ENCODE results near the gene DPEP1.

Gene DPEP1

GRCh38 chr16:89598199-89598598 is 15.2 kb upstream of the DPEP1 start:
- no peak for DNase-seq (ENCODE audit: low read depth in 2 of 3, low spot score in 1 of 3)

DNA sequence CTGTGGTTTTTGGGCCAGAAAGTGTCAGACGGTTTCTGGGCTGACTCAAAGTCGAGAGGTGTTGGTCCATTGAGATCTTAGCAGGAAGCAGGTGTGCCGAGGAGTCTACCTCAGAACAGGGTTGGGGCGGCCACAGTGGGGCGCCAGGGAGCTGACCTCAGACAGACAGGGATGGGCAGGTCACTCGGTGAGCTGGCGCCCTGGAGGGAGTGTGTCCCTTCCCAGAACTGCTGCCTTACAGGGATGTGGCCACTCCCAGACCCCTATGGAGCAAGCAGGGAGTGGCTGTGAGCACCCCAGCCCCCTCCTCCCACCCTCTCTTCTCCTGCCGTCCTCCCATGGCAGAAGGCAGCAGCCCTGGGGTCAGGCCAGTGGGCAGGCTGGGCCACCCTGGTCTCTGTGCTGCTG is 14.0 kb upstream of the DPEP1 start:
- DNase-seq (ENCODE audit: low read depth in 2 of 3, low spot score in 1 of 3) = peak in 2 of 3 donors; percentile 29 to 30

- DNase-seq (ENCODE audit: low read depth in 2 of 3, low spot score in 1 of 3) = no peak
These were observed 13.5 kb upstream of the DPEP1 start for GRCh38 chr16:89599902-89600301.

DNA sequence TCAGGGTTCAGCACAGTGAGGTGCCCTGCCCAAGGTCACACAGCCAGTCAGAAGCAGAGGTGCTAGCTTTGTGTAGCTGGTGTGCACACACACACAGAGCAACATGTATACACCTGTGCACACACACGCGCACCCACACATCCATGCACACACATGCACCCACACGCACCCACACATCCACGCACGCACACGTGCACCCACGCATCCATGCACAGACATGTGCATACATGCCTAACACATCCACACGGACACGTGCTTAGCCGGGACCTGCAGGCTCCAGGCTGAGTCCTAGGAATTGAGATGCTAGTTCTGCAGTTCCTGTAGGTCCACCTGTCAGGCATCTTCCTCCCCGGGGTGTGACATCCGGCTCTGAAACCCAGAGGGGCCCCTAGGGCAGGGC is 13.0 kb upstream of the DPEP1 start:
- no peak for DNase-seq (ENCODE audit: low read depth in 2 of 3, low spot score in 1 of 3)

DNA sequence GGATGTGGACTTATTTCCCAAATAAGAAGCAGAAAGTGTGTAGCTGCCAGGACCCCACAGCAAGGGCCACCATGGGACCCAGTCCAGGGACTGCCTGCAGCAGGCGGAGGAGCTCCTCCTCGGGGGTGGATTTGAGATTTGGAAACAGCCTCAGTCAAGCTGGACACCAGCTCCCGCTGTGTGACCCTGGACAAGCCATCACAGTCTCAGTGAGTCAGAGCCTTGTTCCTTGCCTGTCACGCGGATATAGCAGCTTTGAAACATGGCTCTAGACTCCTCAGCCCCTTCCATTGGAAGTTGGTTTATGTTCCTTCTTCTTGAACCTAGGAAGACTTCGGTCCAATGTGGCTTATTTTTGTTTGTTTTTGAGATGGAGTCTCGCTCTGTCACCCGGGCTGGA is 12.5 kb upstream of the DPEP1 start:
- no peak for DNase-seq (ENCODE audit: low read depth in 2 of 3, low spot score in 1 of 3)

GRCh38 chr16:89601906-89602272 is 11.6 kb upstream of the DPEP1 start:
- DNase-seq (ENCODE audit: low read depth in 2 of 3, low spot score in 1 of 3) = no peak

GRCh38 chr16:89602273-89602951 is 11.0 kb upstream of the DPEP1 start:
- peak; percentile 39 to 52 (median 51) for DNase-seq (ENCODE audit: low read depth in 2 of 3, low spot score in 1 of 3)

DNA sequence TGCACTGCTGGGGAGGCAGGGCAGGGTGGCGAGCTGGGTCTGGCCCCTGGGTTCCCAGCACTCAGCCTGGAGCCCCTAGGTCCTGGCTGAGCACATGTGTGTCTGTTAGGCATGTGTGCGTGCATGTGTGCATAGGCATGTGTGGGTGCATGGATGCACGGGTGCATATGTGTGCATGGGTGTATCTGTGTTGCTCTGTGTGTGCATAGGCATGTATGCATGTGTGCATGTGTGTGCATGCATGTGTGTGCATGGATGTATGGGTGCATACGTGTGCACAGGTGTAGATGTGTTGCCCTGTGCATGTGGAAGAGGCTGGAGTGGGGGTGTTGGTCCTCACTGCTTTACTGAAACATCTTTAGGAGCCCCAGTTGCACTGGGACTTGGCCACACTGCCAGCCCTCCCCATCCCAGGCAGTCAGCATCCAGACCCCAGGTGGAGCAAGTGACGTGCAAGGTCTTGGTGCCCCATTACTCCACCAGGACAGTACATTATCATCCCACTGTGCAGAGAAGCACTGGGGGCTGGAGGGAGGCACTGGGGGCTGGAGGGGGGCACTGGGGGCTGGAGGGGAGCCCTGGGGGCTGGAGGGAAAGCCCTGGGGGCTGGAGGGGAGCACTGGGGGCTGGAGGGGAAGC is 10.4 kb upstream of the DPEP1 start:
- no peak for DNase-seq (ENCODE audit: low read depth in 2 of 3, low spot score in 1 of 3)

DNA sequence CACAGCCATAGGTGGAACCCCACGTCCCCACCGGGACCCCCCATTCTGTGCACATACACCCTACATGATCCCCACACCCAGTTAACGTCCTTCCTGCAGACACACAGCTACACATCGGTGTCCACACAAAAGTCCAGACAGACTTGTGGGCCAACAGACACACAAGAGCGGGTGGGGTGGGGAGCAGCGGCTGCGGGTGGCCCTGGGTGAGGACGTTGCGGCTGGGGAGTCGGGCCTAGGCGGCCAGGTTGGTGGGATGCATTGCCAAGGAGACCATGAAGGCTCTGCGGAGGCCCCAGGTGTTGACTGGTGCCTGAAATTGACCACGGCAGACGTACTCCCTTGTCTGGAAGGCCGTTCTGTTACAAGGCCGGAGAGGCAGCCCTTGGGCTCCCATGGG is 8.7 kb upstream of the DPEP1 start:
- DNase-seq (ENCODE audit: low read depth in 2 of 3, low spot score in 1 of 3) = no peak

DNA sequence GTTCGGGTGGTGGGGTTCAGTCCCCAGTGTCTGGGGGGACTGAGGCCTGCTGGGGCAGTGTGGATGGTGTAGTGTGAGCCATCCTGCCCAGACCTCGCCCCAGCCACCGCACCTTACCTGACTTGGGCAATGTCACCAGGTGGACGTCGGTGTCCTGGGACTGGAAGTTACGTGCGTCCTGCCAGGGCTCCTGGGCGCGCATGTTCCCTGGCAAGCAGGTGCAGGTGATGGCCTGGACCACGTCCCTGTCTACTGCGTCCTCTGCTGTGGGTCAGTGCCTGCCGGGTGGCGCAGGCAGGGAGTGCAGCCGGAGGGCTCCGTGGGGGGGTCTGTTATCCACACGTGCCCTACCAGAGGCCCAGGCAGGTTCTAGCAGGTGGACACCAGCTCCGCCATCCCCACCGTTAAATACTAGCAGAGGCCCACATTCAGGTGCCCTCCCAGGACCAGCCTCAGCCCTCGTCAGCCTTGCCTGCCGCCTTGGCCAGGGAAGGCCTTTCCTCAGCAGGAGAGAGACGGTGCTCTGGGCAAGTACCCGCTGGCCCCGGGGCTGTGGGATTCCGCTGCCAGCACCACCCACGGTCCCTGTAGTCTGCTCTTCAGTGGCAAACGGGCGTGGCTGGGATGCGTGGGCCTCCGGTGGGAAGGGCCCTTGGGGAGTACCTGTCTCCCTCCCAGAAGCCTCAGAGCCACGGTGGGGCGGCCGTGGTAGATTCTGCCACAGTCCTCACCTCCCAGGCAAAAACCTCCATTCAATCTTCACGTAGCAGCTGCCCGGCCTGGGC is 8.1 kb upstream of the DPEP1 start:
- DNase-seq (ENCODE audit: low read depth in 2 of 3, low spot score in 1 of 3) = no peak

GRCh38 chr16:89606006-89606405 is 7.4 kb upstream of the DPEP1 start:
- DNase-seq (ENCODE audit: low read depth in 2 of 3, low spot score in 1 of 3) = no peak

DNA sequence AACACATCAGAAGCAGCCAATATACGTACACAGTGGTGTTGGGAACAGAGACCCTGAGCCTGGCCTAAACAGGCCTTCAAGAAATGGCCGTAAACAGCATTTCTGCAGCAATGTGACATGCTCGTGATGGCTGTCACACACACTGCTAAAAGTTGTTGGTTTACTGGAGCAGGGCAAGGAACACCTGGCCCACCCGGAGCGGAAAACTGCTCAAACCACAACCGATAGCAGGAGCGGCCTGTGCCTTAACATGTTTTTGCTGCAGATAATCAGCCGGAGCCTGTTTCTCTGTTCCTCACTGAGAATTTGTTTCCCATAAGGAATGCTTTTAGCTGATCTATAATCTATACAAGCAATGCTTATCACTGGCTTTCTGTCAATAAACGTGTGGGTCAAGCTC is 6.0 kb upstream of the DPEP1 start:
- DNase-seq (ENCODE audit: low read depth in 2 of 3, low spot score in 1 of 3) = no peak

DNA sequence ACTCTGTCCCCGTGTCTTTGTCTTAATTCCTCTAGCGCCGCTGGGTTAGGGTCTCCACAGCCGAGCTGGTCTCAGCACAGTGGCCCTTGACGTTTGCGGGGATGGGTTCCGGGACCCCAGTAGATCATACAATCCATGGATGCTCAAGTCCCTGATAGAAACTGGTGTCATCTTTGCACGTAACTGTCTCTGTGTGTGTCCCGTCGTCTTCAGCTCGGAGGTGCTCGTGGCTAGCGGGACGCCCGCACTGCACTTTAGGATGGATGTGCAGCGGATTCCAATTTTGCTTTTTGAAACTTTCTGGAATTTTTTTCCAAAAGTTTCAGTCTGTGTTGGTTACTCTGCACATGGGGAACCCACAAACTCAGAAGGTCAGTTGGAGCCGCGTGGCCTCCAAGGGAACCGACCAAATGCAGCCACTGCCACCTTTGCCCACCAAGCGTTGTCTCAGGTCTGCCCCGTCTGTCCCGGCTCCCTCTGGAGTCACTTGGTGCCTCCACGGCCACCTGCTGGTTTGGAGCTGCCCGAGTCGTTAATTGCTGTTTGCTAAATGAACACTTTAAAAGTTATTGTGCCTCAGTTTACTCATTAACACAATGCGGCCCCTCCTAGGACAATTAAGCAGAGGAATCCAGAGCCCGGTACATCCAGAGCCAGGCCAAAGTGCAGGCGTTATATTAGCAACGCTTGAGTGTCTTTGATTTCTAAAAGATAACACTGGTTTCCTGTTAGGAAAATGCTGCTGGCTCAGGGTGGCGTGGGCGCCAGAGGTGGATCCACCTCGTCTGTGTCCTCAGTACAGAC is 5.3 kb upstream of the DPEP1 start:
- DNase-seq (ENCODE audit: low read depth in 2 of 3, low spot score in 1 of 3) = no peak

- DNase-seq (ENCODE audit: low read depth in 2 of 3, low spot score in 1 of 3) = no peak
These were observed 3.4 kb upstream of the DPEP1 start for GRCh38 chr16:89610108-89610453.

- no peak for DNase-seq (ENCODE audit: low read depth in 2 of 3, low spot score in 1 of 3)
These were observed 851 bp upstream of the DPEP1 start for GRCh38 chr16:89612415-89613166.

DNA sequence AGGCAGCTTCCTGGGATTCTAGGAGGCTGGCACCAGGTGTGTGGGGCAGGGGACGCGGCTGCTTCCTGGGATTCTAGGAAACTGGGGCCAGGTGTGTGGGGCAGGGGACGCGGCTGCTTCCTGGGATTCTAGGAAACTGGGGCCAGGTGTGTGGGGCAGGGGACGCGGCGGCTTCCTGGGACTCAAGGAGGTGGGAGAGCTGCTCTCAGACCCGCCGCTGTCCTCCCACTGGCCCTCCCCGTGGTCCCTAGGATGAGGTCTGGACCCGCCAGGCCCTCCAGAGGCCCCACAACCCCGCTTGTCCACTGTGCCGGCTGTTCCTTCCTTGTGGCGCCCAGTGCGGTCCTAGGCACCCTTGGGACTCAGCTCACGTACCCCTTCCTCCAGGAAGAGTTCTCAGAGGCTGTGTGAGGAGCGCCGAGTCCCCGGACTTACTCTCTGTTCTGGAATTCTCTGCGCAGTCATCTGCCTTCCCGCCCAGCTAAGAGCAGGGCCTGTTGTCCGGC is 565 bp downstream of the DPEP1 start:
- DNase-seq (ENCODE audit: low read depth in 2 of 3, low spot score in 1 of 3) = no peak

- no peak for DNase-seq (ENCODE audit: low read depth in 2 of 3, low spot score in 1 of 3)
These were observed 1.7 kb downstream of the DPEP1 start for GRCh38 chr16:89615176-89615575.

- peak in 1 of 3 donors; percentile 34 for DNase-seq (ENCODE audit: low read depth in 2 of 3, low spot score in 1 of 3)
These were observed 2.2 kb downstream of the DPEP1 start for GRCh38 chr16:89615596-89616090.

DNA sequence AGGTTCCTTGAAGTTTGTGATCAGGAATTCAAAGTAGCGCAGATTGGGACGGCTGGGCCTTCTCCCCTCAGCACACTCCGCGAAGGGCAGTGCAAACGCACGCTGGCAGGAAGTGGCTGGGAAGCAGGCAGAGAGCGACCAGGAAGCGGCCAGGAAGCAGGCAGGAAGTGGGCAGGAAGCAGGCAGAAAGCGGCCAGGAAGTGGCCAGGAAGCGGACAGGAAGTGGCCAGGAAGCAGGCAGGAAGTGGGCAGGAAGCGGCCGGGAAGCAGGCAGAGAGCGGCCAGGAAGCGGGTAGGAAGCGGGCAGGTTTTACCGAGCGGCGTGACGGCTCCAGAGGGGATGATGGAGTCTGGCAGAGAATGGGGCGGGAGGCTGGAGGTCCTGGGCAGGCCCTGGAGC is 3.2 kb downstream of the DPEP1 start:
- no peak for DNase-seq (ENCODE audit: low read depth in 2 of 3, low spot score in 1 of 3)

DNA sequence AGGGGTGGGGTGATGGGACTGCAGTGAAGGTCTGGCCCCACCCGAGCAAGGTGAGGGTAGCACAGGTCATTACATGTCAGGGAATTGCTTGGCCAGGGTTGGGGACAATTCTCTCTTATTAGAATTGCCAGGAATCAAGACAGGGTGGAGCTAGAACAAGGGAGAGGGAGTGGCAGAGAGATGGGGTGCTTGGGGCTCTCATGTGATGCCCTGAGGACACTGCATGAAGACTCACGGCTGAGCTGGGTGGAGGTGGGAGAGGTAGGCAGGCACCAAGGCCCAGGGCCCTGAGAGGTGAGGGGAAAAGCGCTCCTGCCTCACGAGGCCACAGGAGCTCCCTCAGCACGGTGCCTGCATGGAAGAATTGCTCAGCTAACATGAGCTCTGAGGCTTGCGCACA is 3.6 kb downstream of the DPEP1 start:
- no peak for DNase-seq (ENCODE audit: low read depth in 2 of 3, low spot score in 1 of 3)
